Measurements from ENCODE around the gene TEX48. TPM values are rescaled to one million over a fixed set of nuclear protein-coding genes. Genes with fewer than 3 reads are reported as not detected.

TEX48 gene
- total and polyA plus RNA-seq, 10 of the 15 experiments (the other 5 are each of a cell fraction or from before 2014, with no cell fraction given), result not detected

DNA sequence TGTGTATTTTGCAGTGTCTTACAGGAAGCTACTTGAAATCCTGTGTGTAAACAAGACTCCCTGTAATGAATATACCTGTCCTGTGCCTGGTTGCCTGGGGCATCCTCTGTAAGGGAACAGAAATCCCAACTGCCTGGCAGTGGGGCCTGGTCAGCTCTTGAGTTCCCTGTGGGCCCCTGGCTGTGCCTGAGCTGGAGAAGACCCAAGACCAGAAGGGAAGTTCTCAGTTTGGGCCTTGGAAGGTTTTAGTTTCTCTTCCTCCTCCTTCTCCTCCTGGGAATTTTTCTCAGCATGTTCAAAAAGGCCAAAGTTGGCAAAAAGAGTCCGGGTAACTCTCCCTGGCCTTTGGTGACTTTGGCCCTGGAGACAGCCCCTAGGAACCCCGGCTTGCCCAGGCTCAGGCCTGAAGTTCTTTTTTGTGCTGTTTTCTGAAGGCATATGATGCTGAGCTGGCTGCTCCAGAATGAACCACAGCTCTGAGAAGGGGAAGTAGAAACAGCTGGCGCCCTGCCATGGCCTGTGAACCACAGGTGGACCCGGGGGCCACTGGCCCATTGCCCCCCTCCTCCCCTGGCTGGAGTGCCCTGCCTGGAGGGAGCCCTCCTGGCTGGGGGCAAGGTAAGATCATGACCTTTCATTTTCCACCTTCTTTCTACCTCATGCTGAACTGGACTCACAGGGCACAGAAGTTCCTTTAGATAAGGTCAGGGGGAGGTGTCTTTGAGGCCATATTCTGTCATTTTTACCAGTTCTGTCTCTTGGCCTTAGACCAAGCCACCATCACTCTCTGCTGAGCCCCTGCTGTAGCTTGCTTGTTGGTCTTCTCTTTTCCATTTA lies 65.1 kb downstream of the TEX48 start (continued):
- peak; percentile 90 for TF ChIP-seq TCF3 (IDR thresholded peaks at IDR 0.05; ENCODE audit: borderline replicate concordance, insufficient read depth, low read depth, low read length)
- peak; percentile 68 for TF ChIP-seq NR2C1 (IDR thresholded peaks at IDR 0.05)
- TF ChIP-seq, protein P1, sequence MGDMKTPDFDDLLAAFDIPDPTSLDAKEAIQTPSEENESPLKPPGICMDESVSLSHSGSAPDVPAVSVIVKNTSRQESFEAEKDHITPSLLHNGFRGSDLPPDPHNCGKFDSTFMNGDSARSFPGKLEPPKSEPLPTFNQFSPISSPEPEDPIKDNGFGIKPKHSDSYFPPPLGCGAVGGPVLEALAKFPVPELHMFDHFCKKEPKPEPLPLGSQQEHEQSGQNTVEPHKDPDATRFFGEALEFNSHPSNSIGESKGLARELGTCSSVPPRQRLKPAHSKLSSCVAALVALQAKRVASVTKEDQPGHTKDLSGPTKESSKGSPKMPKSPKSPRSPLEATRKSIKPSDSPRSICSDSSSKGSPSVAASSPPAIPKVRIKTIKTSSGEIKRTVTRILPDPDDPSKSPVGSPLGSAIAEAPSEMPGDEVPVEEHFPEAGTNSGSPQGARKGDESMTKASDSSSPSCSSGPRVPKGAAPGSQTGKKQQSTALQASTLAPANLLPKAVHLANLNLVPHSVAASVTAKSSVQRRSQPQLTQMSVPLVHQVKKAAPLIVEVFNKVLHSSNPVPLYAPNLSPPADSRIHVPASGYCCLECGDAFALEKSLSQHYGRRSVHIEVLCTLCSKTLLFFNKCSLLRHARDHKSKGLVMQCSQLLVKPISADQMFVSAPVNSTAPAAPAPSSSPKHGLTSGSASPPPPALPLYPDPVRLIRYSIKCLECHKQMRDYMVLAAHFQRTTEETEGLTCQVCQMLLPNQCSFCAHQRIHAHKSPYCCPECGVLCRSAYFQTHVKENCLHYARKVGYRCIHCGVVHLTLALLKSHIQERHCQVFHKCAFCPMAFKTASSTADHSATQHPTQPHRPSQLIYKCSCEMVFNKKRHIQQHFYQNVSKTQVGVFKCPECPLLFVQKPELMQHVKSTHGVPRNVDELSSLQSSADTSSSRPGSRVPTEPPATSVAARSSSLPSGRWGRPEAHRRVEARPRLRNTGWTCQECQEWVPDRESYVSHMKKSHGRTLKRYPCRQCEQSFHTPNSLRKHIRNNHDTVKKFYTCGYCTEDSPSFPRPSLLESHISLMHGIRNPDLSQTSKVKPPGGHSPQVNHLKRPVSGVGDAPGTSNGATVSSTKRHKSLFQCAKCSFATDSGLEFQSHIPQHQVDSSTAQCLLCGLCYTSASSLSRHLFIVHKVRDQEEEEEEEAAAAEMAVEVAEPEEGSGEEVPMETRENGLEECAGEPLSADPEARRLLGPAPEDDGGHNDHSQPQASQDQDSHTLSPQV (IDR thresholded peaks at IDR 0.05), result no peak; the same call in 1 of the 2 replicates
- peak; percentile 47 for TF ChIP-seq SPI1 (IDR thresholded peaks at IDR 0.05; ENCODE audit: borderline replicate concordance, insufficient read depth, low read depth, low read length)
- TF ChIP-seq TARDBP (IDR thresholded peaks at IDR 0.05; ENCODE audit: borderline replicate concordance), result no peak
- TF ChIP-seq RB1 (IDR thresholded peaks at IDR 0.05; ENCODE audit: borderline replicate concordance), result no peak
- no peak for TF ChIP-seq NRF1 (conservative IDR thresholded peaks at IDR 0.05; ENCODE audit: low read depth, low read length)
- TF ChIP-seq BRCA1 (IDR thresholded peaks at IDR 0.05; ENCODE audit: low read depth, low read length), result no peak
- TF ChIP-seq, protein P2, sequence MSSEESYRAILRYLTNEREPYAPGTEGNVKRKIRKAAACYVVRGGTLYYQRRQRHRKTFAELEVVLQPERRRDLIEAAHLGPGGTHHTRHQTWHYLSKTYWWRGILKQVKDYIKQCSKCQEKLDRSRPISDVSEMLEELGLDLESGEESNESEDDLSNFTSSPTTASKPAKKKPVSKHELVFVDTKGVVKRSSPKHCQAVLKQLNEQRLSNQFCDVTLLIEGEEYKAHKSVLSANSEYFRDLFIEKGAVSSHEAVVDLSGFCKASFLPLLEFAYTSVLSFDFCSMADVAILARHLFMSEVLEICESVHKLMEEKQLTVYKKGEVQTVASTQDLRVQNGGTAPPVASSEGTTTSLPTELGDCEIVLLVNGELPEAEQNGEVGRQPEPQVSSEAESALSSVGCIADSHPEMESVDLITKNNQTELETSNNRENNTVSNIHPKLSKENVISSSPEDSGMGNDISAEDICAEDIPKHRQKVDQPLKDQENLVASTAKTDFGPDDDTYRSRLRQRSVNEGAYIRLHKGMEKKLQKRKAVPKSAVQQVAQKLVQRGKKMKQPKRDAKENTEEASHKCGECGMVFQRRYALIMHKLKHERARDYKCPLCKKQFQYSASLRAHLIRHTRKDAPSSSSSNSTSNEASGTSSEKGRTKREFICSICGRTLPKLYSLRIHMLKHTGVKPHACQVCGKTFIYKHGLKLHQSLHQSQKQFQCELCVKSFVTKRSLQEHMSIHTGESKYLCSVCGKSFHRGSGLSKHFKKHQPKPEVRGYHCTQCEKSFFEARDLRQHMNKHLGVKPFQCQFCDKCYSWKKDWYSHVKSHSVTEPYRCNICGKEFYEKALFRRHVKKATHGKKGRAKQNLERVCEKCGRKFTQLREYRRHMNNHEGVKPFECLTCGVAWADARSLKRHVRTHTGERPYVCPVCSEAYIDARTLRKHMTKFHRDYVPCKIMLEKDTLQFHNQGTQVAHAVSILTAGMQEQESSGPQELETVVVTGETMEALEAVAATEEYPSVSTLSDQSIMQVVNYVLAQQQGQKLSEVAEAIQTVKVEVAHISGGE (CRISPR knock-in tag; IDR thresholded peaks at IDR 0.05), result no peak
- TF ChIP-seq, protein P3, sequence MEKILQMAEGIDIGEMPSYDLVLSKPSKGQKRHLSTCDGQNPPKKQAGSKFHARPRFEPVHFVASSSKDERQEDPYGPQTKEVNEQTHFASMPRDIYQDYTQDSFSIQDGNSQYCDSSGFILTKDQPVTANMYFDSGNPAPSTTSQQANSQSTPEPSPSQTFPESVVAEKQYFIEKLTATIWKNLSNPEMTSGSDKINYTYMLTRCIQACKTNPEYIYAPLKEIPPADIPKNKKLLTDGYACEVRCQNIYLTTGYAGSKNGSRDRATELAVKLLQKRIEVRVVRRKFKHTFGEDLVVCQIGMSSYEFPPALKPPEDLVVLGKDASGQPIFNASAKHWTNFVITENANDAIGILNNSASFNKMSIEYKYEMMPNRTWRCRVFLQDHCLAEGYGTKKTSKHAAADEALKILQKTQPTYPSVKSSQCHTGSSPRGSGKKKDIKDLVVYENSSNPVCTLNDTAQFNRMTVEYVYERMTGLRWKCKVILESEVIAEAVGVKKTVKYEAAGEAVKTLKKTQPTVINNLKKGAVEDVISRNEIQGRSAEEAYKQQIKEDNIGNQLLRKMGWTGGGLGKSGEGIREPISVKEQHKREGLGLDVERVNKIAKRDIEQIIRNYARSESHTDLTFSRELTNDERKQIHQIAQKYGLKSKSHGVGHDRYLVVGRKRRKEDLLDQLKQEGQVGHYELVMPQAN (conservative IDR thresholded peaks at IDR 0.05), result peak; percentile 61; the same call in 1 of the 2 replicates
- TF ChIP-seq NFYB (IDR thresholded peaks at IDR 0.05; ENCODE audit: insufficient read depth, low read depth, low read length), result no peak
- no peak for TF ChIP-seq CHD4 (IDR thresholded peaks at IDR 0.05)
- TF ChIP-seq MEF2B (IDR thresholded peaks at IDR 0.05; ENCODE audit: partially characterized antibody, poor library complexity, severe bottlenecking), result peak; percentile 85
- peak; percentile 92 for TF ChIP-seq IKZF1 (conservative IDR thresholded peaks at IDR 0.05)
- TF ChIP-seq NR2F1 (conservative IDR thresholded peaks at IDR 0.05), result peak; percentile 98
- peak; percentile 27; the same call in 1 of the 2 replicates for TF ChIP-seq CBX5 (IDR thresholded peaks at IDR 0.05; ENCODE audit: low read depth)
- peak; percentile 60 for TF ChIP-seq MTA2 (IDR thresholded peaks at IDR 0.05; ENCODE audit: low read depth)
- TF ChIP-seq SMARCA5 (IDR thresholded peaks at IDR 0.05), result peak; percentile 45
- TF ChIP-seq, protein P4, sequence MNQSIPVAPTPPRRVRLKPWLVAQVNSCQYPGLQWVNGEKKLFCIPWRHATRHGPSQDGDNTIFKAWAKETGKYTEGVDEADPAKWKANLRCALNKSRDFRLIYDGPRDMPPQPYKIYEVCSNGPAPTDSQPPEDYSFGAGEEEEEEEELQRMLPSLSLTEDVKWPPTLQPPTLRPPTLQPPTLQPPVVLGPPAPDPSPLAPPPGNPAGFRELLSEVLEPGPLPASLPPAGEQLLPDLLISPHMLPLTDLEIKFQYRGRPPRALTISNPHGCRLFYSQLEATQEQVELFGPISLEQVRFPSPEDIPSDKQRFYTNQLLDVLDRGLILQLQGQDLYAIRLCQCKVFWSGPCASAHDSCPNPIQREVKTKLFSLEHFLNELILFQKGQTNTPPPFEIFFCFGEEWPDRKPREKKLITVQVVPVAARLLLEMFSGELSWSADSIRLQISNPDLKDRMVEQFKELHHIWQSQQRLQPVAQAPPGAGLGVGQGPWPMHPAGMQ (IDR thresholded peaks at IDR 0.05; ENCODE audit: borderline replicate concordance), result no peak
